ENCODE results near the gene SLC14A1. TPM values are rescaled to one million over a fixed set of nuclear protein-coding genes. Genes with fewer than 3 reads are reported as not detected.

The SLC14A1 gene
- total and polyA plus RNA-seq, 9 donors, result 0.20 to 3.3 (median 0.43) TPM; not detected in 1

DNA sequence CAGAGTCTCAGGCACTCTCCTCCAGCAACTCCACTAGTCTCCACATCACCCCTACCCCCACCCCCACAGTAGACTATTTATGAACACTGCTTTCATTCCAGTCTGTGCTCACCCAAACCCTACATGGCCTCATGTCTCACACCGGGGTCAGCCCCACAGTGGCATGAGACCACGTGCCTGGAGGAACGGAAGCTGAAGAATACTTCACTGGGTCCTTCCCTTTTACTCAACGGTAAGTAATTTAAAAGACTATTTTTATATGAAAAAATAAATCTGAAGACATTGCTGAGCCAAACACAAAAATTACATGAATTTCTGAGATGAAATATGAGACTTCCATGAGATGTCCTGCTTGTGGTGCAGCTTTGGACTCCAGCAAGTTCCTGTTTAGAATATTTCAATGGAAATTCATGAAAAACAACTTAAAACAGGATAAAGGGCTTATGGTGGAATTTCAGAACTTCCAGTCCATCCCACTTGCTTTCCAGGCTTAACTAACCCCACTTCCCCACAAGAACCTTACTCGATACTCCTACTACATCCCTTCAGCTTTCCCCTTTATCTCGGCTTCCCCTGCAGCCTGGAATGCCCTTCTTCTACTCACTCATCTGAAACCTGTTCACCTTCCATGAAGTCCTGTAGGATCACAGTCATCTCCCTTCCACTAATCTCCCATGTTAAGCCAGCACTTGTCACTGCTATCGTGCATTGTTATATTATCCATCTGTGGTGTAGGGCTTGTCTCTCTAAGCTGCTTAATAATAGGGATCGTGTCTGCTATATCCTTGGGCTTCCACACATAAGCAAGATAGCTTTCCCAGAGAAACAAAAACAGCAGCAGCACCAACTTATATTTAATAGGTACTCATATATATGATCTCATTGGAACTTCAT is 47.9 kb downstream of the SLC14A1 start:
- no peaks in the 10 kb centered on the region for H3K4me1 ChIP-seq (ENCODE audit: insufficient read depth)
- no peaks in the 10 kb centered on the region for H3K36me3 ChIP-seq
- 62 to 73% (median 69%) methylated on average over 8 of the region's 8 CpGs for WGBS, 3 donors
- H3K4me3 ChIP-seq, result no peak overlapping the region
- intact Hi-C loops (cut with DNase I), result no loop called here
- no peaks in the 10 kb centered on the region for H3K9me3 ChIP-seq
- no peak overlapping the region for H3K27ac ChIP-seq
- no peaks in the 10 kb centered on the region for H3K27me3 ChIP-seq
- DNase-seq, result no peak
- TF ChIP-seq EP300 (IDR thresholded peaks at IDR 0.05) (no peak), POLR2A (IDR thresholded peaks at IDR 0.05) (no peak)
- TF ChIP-seq, protein P1, sequence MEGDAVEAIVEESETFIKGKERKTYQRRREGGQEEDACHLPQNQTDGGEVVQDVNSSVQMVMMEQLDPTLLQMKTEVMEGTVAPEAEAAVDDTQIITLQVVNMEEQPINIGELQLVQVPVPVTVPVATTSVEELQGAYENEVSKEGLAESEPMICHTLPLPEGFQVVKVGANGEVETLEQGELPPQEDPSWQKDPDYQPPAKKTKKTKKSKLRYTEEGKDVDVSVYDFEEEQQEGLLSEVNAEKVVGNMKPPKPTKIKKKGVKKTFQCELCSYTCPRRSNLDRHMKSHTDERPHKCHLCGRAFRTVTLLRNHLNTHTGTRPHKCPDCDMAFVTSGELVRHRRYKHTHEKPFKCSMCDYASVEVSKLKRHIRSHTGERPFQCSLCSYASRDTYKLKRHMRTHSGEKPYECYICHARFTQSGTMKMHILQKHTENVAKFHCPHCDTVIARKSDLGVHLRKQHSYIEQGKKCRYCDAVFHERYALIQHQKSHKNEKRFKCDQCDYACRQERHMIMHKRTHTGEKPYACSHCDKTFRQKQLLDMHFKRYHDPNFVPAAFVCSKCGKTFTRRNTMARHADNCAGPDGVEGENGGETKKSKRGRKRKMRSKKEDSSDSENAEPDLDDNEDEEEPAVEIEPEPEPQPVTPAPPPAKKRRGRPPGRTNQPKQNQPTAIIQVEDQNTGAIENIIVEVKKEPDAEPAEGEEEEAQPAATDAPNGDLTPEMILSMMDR (IDR thresholded peaks at IDR 0.05), result no peak

DNA sequence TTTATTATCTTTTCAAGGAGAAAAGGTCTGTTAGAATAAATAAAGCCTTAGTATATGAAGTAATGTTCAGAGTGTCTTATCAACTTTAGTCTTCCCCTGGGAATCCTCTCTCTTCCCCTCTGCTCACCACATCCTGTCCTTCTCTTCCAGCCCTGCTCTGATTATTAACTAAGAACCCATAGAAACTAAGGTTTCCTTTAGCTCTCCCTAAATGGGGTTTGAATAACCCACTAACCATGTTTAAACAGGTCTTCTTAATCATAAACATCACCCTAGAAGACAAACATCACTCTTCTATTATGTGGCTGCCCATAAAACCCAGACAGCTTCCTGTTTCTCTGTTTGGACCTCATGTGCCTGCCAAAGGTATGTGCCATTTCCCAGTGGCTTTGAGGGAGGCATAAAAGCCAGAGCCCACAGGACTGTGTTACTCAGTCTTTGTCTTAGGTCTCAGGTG is 50.1 kb downstream of the SLC14A1 start:
- Histone ChIP-seq H3K36me3 (no peaks in the 10 kb centered on the region), H3K9me3 (no peaks in the 10 kb centered on the region), H3K27me3 (no peaks in the 10 kb centered on the region), H3K4me3 (no peak overlapping the region), H3K4me1 (ENCODE audit: insufficient read depth) (no peaks in the 10 kb centered on the region), H3K27ac (no peak overlapping the region)
- intact Hi-C loops (cut with DNase I), result no loop called here
- TF ChIP-seq EP300 (IDR thresholded peaks at IDR 0.05) (no peak), POLR2A (IDR thresholded peaks at IDR 0.05) (no peak)
- TF ChIP-seq, protein P1 (IDR thresholded peaks at IDR 0.05), result no peak
- DNase-seq, result no peak

DNA sequence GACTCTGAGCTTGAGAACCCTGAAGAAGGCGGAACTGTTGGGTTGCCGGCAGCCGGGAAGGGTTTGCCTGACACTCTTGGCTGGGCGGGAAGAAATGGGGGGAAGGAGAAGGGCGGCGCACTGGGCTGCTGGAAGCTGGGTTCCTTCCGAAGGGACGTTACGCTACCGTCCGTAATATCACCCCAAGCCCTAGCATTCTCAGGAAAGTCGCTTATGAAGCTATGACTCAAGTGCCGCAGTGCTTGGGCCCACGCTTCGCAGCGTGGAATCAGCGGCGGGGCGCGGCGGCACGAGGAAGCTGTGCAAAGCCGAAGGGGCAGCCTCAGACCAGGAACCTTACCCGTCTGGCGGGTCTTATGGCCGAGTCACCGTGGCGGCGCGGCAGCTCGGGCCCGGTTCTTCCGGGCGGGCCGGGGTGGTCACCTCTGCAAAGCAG is 51.3 kb downstream of the SLC14A1 start:
- intact Hi-C loops (cut with DNase I), result no loop called here
- H3K36me3 ChIP-seq, result no peaks in the 10 kb centered on the region
- no peak overlapping the region for H3K27ac ChIP-seq
- no peaks in the 10 kb centered on the region for H3K27me3 ChIP-seq
- DNase-seq, result peak; percentile 57 to 82 (median 61)
- no peaks in the 10 kb centered on the region for H3K4me1 ChIP-seq (ENCODE audit: insufficient read depth)
- H3K4me3 ChIP-seq, result peak overlapping the region; percentile 47
- WGBS, 3 donors, result 1% methylated on average over 29 to 35 of the region's 35 CpGs
- no peaks in the 10 kb centered on the region for H3K9me3 ChIP-seq
- TF ChIP-seq POLR2A (IDR thresholded peaks at IDR 0.05) (no peak), EP300 (IDR thresholded peaks at IDR 0.05) (no peak)
- TF ChIP-seq, protein P1 (IDR thresholded peaks at IDR 0.05), result no peak

DNA sequence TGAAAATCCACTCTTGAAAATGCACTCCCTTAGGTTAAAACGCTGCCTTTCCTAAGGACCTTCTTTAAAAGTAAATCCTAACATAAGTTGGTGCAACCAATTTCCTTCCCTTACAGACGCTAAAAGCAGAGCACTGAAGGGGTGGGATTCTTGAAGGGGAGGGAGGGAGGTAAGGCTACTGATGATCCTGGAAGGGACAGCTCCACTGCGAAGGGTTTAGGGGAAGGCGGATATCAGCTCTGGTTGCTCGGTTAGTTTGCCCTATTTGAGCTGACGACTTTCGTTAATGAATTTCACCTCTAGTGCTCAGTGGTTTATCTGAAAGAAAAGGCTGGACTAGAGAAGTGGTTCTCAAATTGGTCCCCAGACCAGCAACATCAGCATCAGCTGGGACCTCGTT is 51.8 kb downstream of the SLC14A1 start:
- WGBS, 3 donors, result 31 to 42% (median 41%) methylated on average over 8 of the region's 8 CpGs
- Histone ChIP-seq H3K9me3 (no peaks in the 10 kb centered on the region), H3K27me3 (no peaks in the 10 kb centered on the region), H3K36me3 (no peaks in the 10 kb centered on the region), H3K4me3 (peak overlapping the region; percentile 47), H3K4me1 (ENCODE audit: insufficient read depth) (no peaks in the 10 kb centered on the region), H3K27ac (no peak overlapping the region)
- TF ChIP-seq, protein P1 (IDR thresholded peaks at IDR 0.05), result no peak
- no peak for TF ChIP-seq POLR2A (IDR thresholded peaks at IDR 0.05)
- TF ChIP-seq EP300 (IDR thresholded peaks at IDR 0.05), result no peak
- no peak for DNase-seq
- intact Hi-C loops (cut with DNase I), result no loop called here

All from ovary (tissue), 9 donors.